HEK293 (cell line): ENCODE results near the gene RAP1GAP.

Experiments used
- CTCF ChIA-PET: fragments of 350-600 bp; formaldehyde crosslinking; extraction: SDS; loops from one replicate; lab custom pipeline; 2021; ENCODE audit warnings: antibody characterized with exemption; lab: Yijun Ruan, JAX
- POLR2A ChIA-PET: fragments of 300-600 bp; formaldehyde crosslinking; extraction: SDS; loops from one replicate; lab custom pipeline; 2020; ENCODE audit warnings: antibody characterized with exemption, inconsistent platforms; lab: Yijun Ruan, JAX
- H3K27ac ChIP-seq: fragments of 200-500 bp; sonication (Bioruptor generic); 2 replicates; pipeline ENCODE4 v1.5.1; 2014; ENCODE audit warnings: low read depth, low read length, control low read depth, inconsistent platforms; ENCODE audit errors: extremely low read depth
- H3K36me3 ChIP-seq, 2 experiments: fragments of 200-500 bp in 1 of 2; sonication (Bioruptor generic) in 1 of 2; 1 replicate in 1 of 2; 2 replicates in 1 of 2; pipeline ENCODE4 v1.5.1; 2014 to 2017; ENCODE audit warnings: inconsistent platforms in 2 of 2, low read length in 2 of 2; ENCODE audit not compliant: control insufficient read depth in 2 of 2, insufficient read depth in 1 of 2
- H3K4me1 ChIP-seq: fragments of 200-500 bp; sonication (Bioruptor generic); 2 replicates; pipeline ENCODE4 v1.5.1; 2014; ENCODE audit warnings: mild to moderate bottlenecking, low read length, inconsistent platforms; ENCODE audit not compliant: control insufficient read depth, insufficient read depth
- H3K4me3 ChIP-seq: 2 replicates; pipeline ENCODE4 v1.5.1; 2011; ENCODE audit warnings: low read depth, mild to moderate bottlenecking, control low read depth, low read length, moderate library complexity
- H3K9me3 ChIP-seq: fragments of 200-500 bp; sonication (Bioruptor generic); 2 replicates; pipeline ENCODE4 v1.5.1; 2014; ENCODE audit warnings: low read depth, low read length, inconsistent platforms; ENCODE audit not compliant: control insufficient read depth, insufficient read depth
- BCL11A ChIP-seq: fragments of 450-650 bp; formaldehyde crosslinking; IDR thresholded peaks from 2 replicates; pipeline ENCODE4 v1.5.1; 2016; ENCODE audit warnings: low read depth, missing biosample characterization, missing genetic modification characterization
- EGR2 ChIP-seq: fragments of 450-650 bp; formaldehyde crosslinking; IDR thresholded peaks from 2 replicates; pipeline ENCODE4 v1.5.1; 2016; ENCODE audit warnings: low read depth, missing biosample characterization, missing genetic modification characterization
- FEZF1 ChIP-seq: fragments of 450-650 bp; formaldehyde crosslinking; IDR thresholded peaks from 2 replicates; pipeline ENCODE4 v1.5.1; 2016; ENCODE audit warnings: missing biosample characterization, missing genetic modification characterization
- GLIS2 ChIP-seq: fragments of 450-650 bp; formaldehyde crosslinking; IDR thresholded peaks from 2 replicates; pipeline ENCODE4 v1.5.1; 2016; ENCODE audit warnings: missing biosample characterization, missing genetic modification characterization
- KLF10 ChIP-seq: fragments of 450-650 bp; IDR thresholded peaks from 2 replicates; pipeline ENCODE4 v1.5.1; 2018; ENCODE audit warnings: missing biosample characterization, mild to moderate bottlenecking, missing genetic modification characterization
- KLF8 ChIP-seq: fragments of 450-650 bp; formaldehyde crosslinking; IDR thresholded peaks from 2 replicates; pipeline ENCODE4 v1.5.1; 2016; ENCODE audit warnings: missing biosample characterization, missing genetic modification characterization
- MEIS1 ChIP-seq: sonication (generic); formaldehyde crosslinking; IDR thresholded peaks from 2 replicates; pipeline ENCODE4 v1.8.1; 2022; ENCODE audit warnings: missing genetic modification reagents, mild to moderate bottlenecking, borderline replicate concordance
- PBX3 ChIP-seq: sonication (generic); formaldehyde crosslinking; IDR thresholded peaks from 2 replicates; pipeline ENCODE4 v1.8.1; 2022; ENCODE audit warnings: mild to moderate bottlenecking, moderate library complexity, missing genetic modification reagents
- PRDM4 ChIP-seq: fragments of 450-650 bp; formaldehyde crosslinking; IDR thresholded peaks from 2 replicates; pipeline ENCODE4 v1.5.1; 2017; ENCODE audit warnings: missing biosample characterization, missing genetic modification characterization
- SCRT2 ChIP-seq: fragments of 450-650 bp; formaldehyde crosslinking; IDR thresholded peaks from 2 replicates; pipeline ENCODE4 v1.5.1; 2016; ENCODE audit warnings: missing biosample characterization, missing genetic modification characterization
- SP2 ChIP-seq: fragments of 450-650 bp; formaldehyde crosslinking; IDR thresholded peaks from 2 replicates; pipeline ENCODE4 v1.5.1; 2016; ENCODE audit warnings: missing biosample characterization, missing genetic modification characterization
- SP3 ChIP-seq: fragments of 450-650 bp; formaldehyde crosslinking; IDR thresholded peaks from 2 replicates; pipeline ENCODE4 v1.5.1; 2016; ENCODE audit warnings: missing biosample characterization, missing genetic modification characterization
- TRIM28 ChIP-seq: IDR thresholded peaks from 2 replicates; pipeline ENCODE4 v1.6.1; 2011; ENCODE audit warnings: low read length, control low read depth, borderline replicate concordance
- ZBTB6 ChIP-seq: fragments of 450-650 bp; formaldehyde crosslinking; IDR thresholded peaks from 2 replicates; pipeline ENCODE4 v1.5.1; 2017; ENCODE audit warnings: missing biosample characterization, missing genetic modification characterization
- ZEB2 ChIP-seq: fragments of 450-650 bp; formaldehyde crosslinking; IDR thresholded peaks from 2 replicates; pipeline ENCODE4 v1.5.1; 2016; ENCODE audit warnings: missing biosample characterization, missing genetic modification characterization
- ZNF140 ChIP-seq: fragments of 450-650 bp; formaldehyde crosslinking; IDR thresholded peaks from 2 replicates; pipeline ENCODE4 v1.5.1; 2016; ENCODE audit warnings: missing biosample characterization, missing genetic modification characterization
- ZNF26 ChIP-seq: fragments of 450-650 bp; formaldehyde crosslinking; IDR thresholded peaks from 2 replicates; pipeline ENCODE4 v1.5.1; 2016; ENCODE audit warnings: missing biosample characterization, missing genetic modification characterization
- ZNF280D ChIP-seq: fragments of 450-650 bp; formaldehyde crosslinking; IDR thresholded peaks from 2 replicates; pipeline ENCODE4 v1.5.1; 2016; ENCODE audit warnings: missing biosample characterization, missing genetic modification characterization
- ZNF324 ChIP-seq: fragments of 450-650 bp; formaldehyde crosslinking; IDR thresholded peaks from 2 replicates; pipeline ENCODE4 v1.5.1; 2016; ENCODE audit warnings: missing biosample characterization, missing genetic modification characterization
- ZNF391 ChIP-seq: fragments of 450-650 bp; formaldehyde crosslinking; IDR thresholded peaks from 2 replicates; pipeline ENCODE4 v1.5.1; 2016; ENCODE audit warnings: low read depth, missing biosample characterization, missing genetic modification characterization, borderline replicate concordance
- ZNF423 ChIP-seq: fragments of 450-650 bp; formaldehyde crosslinking; IDR thresholded peaks from 2 replicates; pipeline ENCODE4 v1.5.1; 2016; ENCODE audit warnings: missing biosample characterization, missing genetic modification characterization
- ZNF501 ChIP-seq: fragments of 450-650 bp; formaldehyde crosslinking; IDR thresholded peaks from 2 replicates; pipeline ENCODE4 v1.5.1; 2016; ENCODE audit warnings: missing biosample characterization, missing genetic modification characterization
- ZNF660 ChIP-seq: fragments of 450-650 bp; IDR thresholded peaks from 2 replicates; pipeline ENCODE4 v1.5.1; 2018; ENCODE audit warnings: missing biosample characterization, mild to moderate bottlenecking, missing genetic modification characterization
- ZNF692 ChIP-seq: fragments of 450-650 bp; formaldehyde crosslinking; IDR thresholded peaks from 2 replicates; pipeline ENCODE4 v1.5.1; 2016; ENCODE audit warnings: missing biosample characterization, missing genetic modification characterization
- ZNF701 ChIP-seq: fragments of 450-650 bp; formaldehyde crosslinking; IDR thresholded peaks from 2 replicates; pipeline ENCODE4 v1.5.1; 2016; ENCODE audit warnings: missing biosample characterization, missing genetic modification characterization
- ZNF747 ChIP-seq: fragments of 450-650 bp; formaldehyde crosslinking; IDR thresholded peaks from 2 replicates; pipeline ENCODE4 v1.5.1; 2016; ENCODE audit warnings: missing biosample characterization, missing genetic modification characterization
- ZXDB ChIP-seq: fragments of 450-650 bp; formaldehyde crosslinking; IDR thresholded peaks from 2 replicates; pipeline ENCODE4 v1.5.1; 2016; ENCODE audit warnings: missing biosample characterization, missing genetic modification characterization

Gene RAP1GAP

GRCh38 chr1:21607549-21608529, 61.3 kb downstream of the RAP1GAP start:
- no peak overlapping the region for H3K4me3 ChIP-seq
- TF ChIP-seq ZNF692 (tag by site-specific recombination) (peak; percentile 52; the same call in 1 of the 2 replicates), PBX3 (CRISPR knock-in tag) (no peak), SP3 (peak; percentile 91), SP2 (peak; percentile 90), ZXDB (tag by site-specific recombination) (peak; percentile 77), KLF8 (tag by site-specific recombination) (no peak; the same call in 1 of the 2 replicates), ZNF391 (tag by site-specific recombination) (no peak), ZNF423 (tag by site-specific recombination) (no peak), ZNF324 (tag by site-specific recombination) (0 out of 2 replicates have a peak, but pooled peaks have one; percentile 37), ZNF701 (tag by site-specific recombination) (no peak), EGR2 (peak; percentile 52), TRIM28 (no peak), ZNF660 (no peak), ZEB2 (no peak), ZNF501 (tag by site-specific recombination) (no peak), ZBTB6 (tag by site-specific recombination) (no peak), BCL11A (no peak), MEIS1 (no peak), ZNF747 (tag by site-specific recombination) (no peak), PRDM4 (tag by site-specific recombination) (no peak), ZNF26 (tag by site-specific recombination) (no peak), SCRT2 (no peak), GLIS2 (tag by site-specific recombination) (peak; percentile 66), ZNF280D (tag by site-specific recombination) (no peak), FEZF1 (tag by site-specific recombination) (no peak), ZNF140 (tag by site-specific recombination) (no peak), KLF10 (tag by site-specific recombination) (peak; percentile 97)

More at GRCh38 chr1:21607549-21608529, 61.3 kb downstream of the RAP1GAP start:
- ChIA-PET POLR2A (interaction anchor here (0.7 kb wide), 1 partner anchor 112 kb away, joined by 3 read pairs; no protein-coding TSS in a partner anchor), CTCF (interaction anchor here (0.5 to 0.8 kb wide), 2 partner anchors 96 to 289 kb away, joined by 4 read pairs; no protein-coding TSS in a partner anchor)
- Histone ChIP-seq H3K27ac (no peak overlapping the region), H3K9me3 (no peaks in the 10 kb centered on the region), H3K4me1 (no peaks in the 10 kb centered on the region), H3K36me3 (no peaks in the 10 kb centered on the region)
